Neural cell (in vitro differentiated cells): ENCODE data around the gene DPYD. TPM values are rescaled to one million over a fixed set of nuclear protein-coding genes. Genes with fewer than 3 reads are reported as not detected.

Experiments used
- H2AFZ ChIP-seq: fragments of 200-600, 300-800 bp; sonication (generic), shearing (Covaris generic); 2 replicates; pipeline ENCODE4 v1.6.0; 2014; ENCODE audit warnings: low read depth, mild to moderate bottlenecking, antibody characterized with exemption, low read length, moderate library complexity
- H3F3A ChIP-seq: fragments of 200-600 bp; shearing (Covaris generic); 2 replicates; pipeline ENCODE4 v1.6.1; 2016; ENCODE audit warnings: mild to moderate bottlenecking, moderate library complexity, mixed read lengths, antibody characterized with exemption, low read length; ENCODE audit not compliant: insufficient read depth, poor library complexity, severe bottlenecking
- H3K27ac ChIP-seq: fragments of 200-600, 300-800 bp; sonication (generic), shearing (Covaris generic); 2 replicates; pipeline ENCODE4 v1.5.1; 2014; ENCODE audit warnings: mild to moderate bottlenecking, low read length, moderate library complexity
- H3K27me3 ChIP-seq: fragments of 300-800, 200-600 bp; sonication (generic), shearing (Covaris generic); 2 replicates; pipeline ENCODE4 v1.6.0; 2014; ENCODE audit warnings: mild to moderate bottlenecking, low read depth, low read length, moderate library complexity; ENCODE audit not compliant: insufficient read depth
- H3K36me3 ChIP-seq: fragments of 300-800, 200-600 bp; sonication (generic), shearing (Covaris generic); 2 replicates; pipeline ENCODE4 v1.5.1; 2014; ENCODE audit warnings: mild to moderate bottlenecking, antibody characterized with exemption, low read length, moderate library complexity; ENCODE audit not compliant: insufficient read depth
- H3K4me2 ChIP-seq: fragments of 300-800, 200-600 bp; sonication (generic), shearing (Covaris generic); 2 replicates; pipeline ENCODE4 v1.6.0; 2014; ENCODE audit warnings: mild to moderate bottlenecking, low read length
- H3K4me3 ChIP-seq: fragments of 300-800, 200-600 bp; sonication (generic), shearing (Covaris generic); 2 replicates; pipeline ENCODE4 v1.5.1; 2014; ENCODE audit warnings: mild to moderate bottlenecking, low read length, moderate library complexity
- H3K79me2 ChIP-seq: fragments of 200-600 bp; shearing (Covaris generic); replicated peaks from 2 replicates; pipeline ENCODE4 v1.6.0; 2014; ENCODE audit warnings: mild to moderate bottlenecking, low read length, moderate library complexity; ENCODE audit not compliant: insufficient read depth
- H3K9ac ChIP-seq: fragments of 300-800, 200-600 bp; sonication (generic), shearing (Covaris generic); 2 replicates; pipeline ENCODE4 v1.6.1; 2016; ENCODE audit warnings: mild to moderate bottlenecking, low read length, mixed read lengths
- H3K9me2 ChIP-seq: fragments of 200-600 bp; shearing (Covaris generic); 2 replicates; pipeline ENCODE4 v1.6.1; 2016; ENCODE audit warnings: mild to moderate bottlenecking, low read length, mixed read lengths; ENCODE audit not compliant: insufficient read depth
- H3K9me3 ChIP-seq: fragments of 200-600, 300-800 bp; sonication (generic), shearing (Covaris generic); 2 replicates; pipeline ENCODE4 v1.6.1; 2016; ENCODE audit warnings: mild to moderate bottlenecking, mixed run types, low read length, moderate library complexity, mixed read lengths
- H4K20me1 ChIP-seq: fragments of 200-600 bp; shearing (Covaris generic); 2 replicates; pipeline ENCODE4 v1.6.1; 2016; ENCODE audit warnings: mild to moderate bottlenecking, mixed run types; ENCODE audit not compliant: insufficient read depth
- CTCF ChIP-seq: fragments of 450-650 bp; IDR thresholded peaks from 2 replicates; pipeline ENCODE4 v1.5.1; 2014; ENCODE audit warnings: antibody characterized with exemption, mild to moderate bottlenecking, moderate library complexity; ENCODE audit not compliant: poor library complexity, severe bottlenecking
- EP300 ChIP-seq: fragments of 450-650 bp; conservative IDR thresholded peaks from 2 replicates; pipeline ENCODE4 v1.6.1; 2014; ENCODE audit warnings: antibody characterized with exemption, mild to moderate bottlenecking, moderate library complexity; ENCODE audit not compliant: poor library complexity, severe bottlenecking
- EZH2 ChIP-seq: fragments of 200-600, 300-800 bp; shearing (Covaris generic), sonication (generic); IDR thresholded peaks from 2 replicates; pipeline ENCODE4 v1.6.1; 2014; ENCODE audit warnings: antibody characterized with exemption, low read length, borderline replicate concordance, mild to moderate bottlenecking; ENCODE audit not compliant: insufficient read depth, poor library complexity, severe bottlenecking
- MXI1 ChIP-seq: fragments of 450-650 bp; conservative IDR thresholded peaks from 2 replicates; pipeline ENCODE4 v1.6.1; 2014; ENCODE audit warnings: antibody characterized with exemption, mild to moderate bottlenecking; ENCODE audit not compliant: poor library complexity, severe bottlenecking
- POLR2AphosphoS5 ChIP-seq: IDR thresholded peaks from 2 replicates; pipeline ENCODE4 v1.6.1; 2012
- RAD21 ChIP-seq: fragments of 450-650 bp; conservative IDR thresholded peaks from 2 replicates; pipeline ENCODE4 v1.6.1; 2014; ENCODE audit warnings: antibody characterized with exemption, mild to moderate bottlenecking, moderate library complexity
- SMC3 ChIP-seq: fragments of 450-650 bp; conservative IDR thresholded peaks from 2 replicates; pipeline ENCODE4 v1.6.1; 2014; ENCODE audit warnings: antibody characterized with exemption, mild to moderate bottlenecking, moderate library complexity; ENCODE audit not compliant: poor library complexity
- TAF1 ChIP-seq: IDR thresholded peaks from 2 replicates; pipeline ENCODE4 v1.6.1; 2012; ENCODE audit warnings: low read depth
- polyA plus RNA-seq: library from polyadenylated mRNA; depleted of rRNA; stranded (reverse); fragments of >200 nt; gene quantifications from 2 replicates; pipeline ENCODE4 v1.2.3, GENCODE V29; 2014
- TF ChIP-seq, protein P1 (sequence below): IDR thresholded peaks from 2 replicates; pipeline ENCODE4 v1.6.1; 2012; ENCODE audit warnings: borderline replicate concordance

DPYD gene
- polyA plus RNA-seq, 1 donor from 2014 or later: 6.7 TPM

DNA sequence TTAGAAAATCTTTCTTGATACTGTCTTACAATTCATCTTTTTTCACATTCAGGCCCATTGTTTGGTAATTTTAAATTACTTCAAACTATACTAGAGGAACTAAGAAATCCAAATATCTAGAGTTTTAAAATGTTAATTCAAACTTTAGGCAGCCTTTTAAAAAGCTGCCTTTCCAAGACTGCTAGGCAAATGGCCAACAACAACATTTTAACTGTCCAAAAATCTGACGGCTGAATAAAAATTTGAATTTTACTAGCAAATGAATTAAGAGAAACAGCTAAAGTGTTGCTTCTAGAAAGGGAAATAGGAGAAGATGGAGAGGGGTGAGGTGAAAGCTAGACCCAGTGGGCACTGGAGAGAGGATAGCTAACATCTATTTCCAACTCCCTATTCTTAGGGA lies 17.2 kb downstream of the DPYD start:
- no peaks in the 10 kb centered on the region for H4K20me1 ChIP-seq
- TF ChIP-seq, protein P1, sequence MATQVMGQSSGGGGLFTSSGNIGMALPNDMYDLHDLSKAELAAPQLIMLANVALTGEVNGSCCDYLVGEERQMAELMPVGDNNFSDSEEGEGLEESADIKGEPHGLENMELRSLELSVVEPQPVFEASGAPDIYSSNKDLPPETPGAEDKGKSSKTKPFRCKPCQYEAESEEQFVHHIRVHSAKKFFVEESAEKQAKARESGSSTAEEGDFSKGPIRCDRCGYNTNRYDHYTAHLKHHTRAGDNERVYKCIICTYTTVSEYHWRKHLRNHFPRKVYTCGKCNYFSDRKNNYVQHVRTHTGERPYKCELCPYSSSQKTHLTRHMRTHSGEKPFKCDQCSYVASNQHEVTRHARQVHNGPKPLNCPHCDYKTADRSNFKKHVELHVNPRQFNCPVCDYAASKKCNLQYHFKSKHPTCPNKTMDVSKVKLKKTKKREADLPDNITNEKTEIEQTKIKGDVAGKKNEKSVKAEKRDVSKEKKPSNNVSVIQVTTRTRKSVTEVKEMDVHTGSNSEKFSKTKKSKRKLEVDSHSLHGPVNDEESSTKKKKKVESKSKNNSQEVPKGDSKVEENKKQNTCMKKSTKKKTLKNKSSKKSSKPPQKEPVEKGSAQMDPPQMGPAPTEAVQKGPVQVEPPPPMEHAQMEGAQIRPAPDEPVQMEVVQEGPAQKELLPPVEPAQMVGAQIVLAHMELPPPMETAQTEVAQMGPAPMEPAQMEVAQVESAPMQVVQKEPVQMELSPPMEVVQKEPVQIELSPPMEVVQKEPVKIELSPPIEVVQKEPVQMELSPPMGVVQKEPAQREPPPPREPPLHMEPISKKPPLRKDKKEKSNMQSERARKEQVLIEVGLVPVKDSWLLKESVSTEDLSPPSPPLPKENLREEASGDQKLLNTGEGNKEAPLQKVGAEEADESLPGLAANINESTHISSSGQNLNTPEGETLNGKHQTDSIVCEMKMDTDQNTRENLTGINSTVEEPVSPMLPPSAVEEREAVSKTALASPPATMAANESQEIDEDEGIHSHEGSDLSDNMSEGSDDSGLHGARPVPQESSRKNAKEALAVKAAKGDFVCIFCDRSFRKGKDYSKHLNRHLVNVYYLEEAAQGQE: no peak
- TF ChIP-seq EP300 (no peak), RAD21 (no peak), MXI1 (no peak), TAF1 (no peak), CTCF (no peak), SMC3 (no peak), EZH2 (no peak), POLR2AphosphoS5 (no peak)
- no peak overlapping the region for H3K27ac ChIP-seq
- no peaks in the 10 kb centered on the region for H3F3A ChIP-seq
- no peaks in the 10 kb centered on the region for H3K79me2 ChIP-seq
- no peaks in the 10 kb centered on the region for H3K36me3 ChIP-seq
- H2AFZ ChIP-seq: no peak overlapping the region
- no peak overlapping the region for H3K4me3 ChIP-seq
- no peak overlapping the region for H3K4me2 ChIP-seq
- no peak overlapping the region for H3K9ac ChIP-seq
- no peaks in the 10 kb centered on the region for H3K9me3 ChIP-seq
- H3K27me3 ChIP-seq: no peaks in the 10 kb centered on the region
- H3K9me2 ChIP-seq: no peaks in the 10 kb centered on the region

GRCh38 chr1:97902067-97902466 lies 18.8 kb downstream of the DPYD start:
- Histone ChIP-seq H3K4me3 (no peak overlapping the region), H3K27ac (no peak overlapping the region), H3K9me2 (no peaks in the 10 kb centered on the region), H3K27me3 (no peaks in the 10 kb centered on the region), H3K9me3 (peaks cover 3% of the 10 kb centered on the region), H2AFZ (no peak overlapping the region), H3F3A (no peaks in the 10 kb centered on the region), H4K20me1 (no peaks in the 10 kb centered on the region), H3K9ac (no peak overlapping the region), H3K79me2 (no peaks in the 10 kb centered on the region), H3K4me2 (no peak overlapping the region), H3K36me3 (no peaks in the 10 kb centered on the region)
- TF ChIP-seq RAD21: no peak
- no peak for TF ChIP-seq TAF1
- no peak for TF ChIP-seq EP300
- no peak for TF ChIP-seq MXI1
- TF ChIP-seq CTCF: no peak
- TF ChIP-seq SMC3: no peak
- no peak for TF ChIP-seq POLR2AphosphoS5
- TF ChIP-seq, protein P1: no peak
- no peak for TF ChIP-seq EZH2
